ENCODE results near the gene SRI. TPM values are rescaled to one million over a fixed set of nuclear protein-coding genes. Genes with fewer than 3 reads are reported as not detected.

Gene SRI
- total RNA-seq, 1 donor from 2014 or later, result 114 TPM

- TF ChIP-seq CTCF (IDR thresholded peaks at IDR 0.05; ENCODE audit: insufficient read depth, low read length, severe bottlenecking), result no peak
- H3K36me3 ChIP-seq (ENCODE audit: control insufficient read depth, insufficient read depth, low read length), result peaks cover 7% of the 10 kb centered on the region
- no peak for FAIRE-seq
- H3K27me3 ChIP-seq (ENCODE audit: control insufficient read depth, insufficient read depth, low read length), result no peaks in the 10 kb centered on the region
- DNase-seq (ENCODE audit: low read depth), result peak; percentile 50
- peak overlapping the region; percentile 97 for H3K4me3 ChIP-seq (ENCODE audit: low read depth, low read length)
These were observed 817 bp downstream of the SRI start for GRCh38 chr7:88218836-88219605.

- H3K27me3 ChIP-seq (ENCODE audit: control insufficient read depth, insufficient read depth, low read length), result no peaks in the 10 kb centered on the region
- no peak for DNase-seq (ENCODE audit: low read depth)
- TF ChIP-seq CTCF (IDR thresholded peaks at IDR 0.05; ENCODE audit: insufficient read depth, low read length, severe bottlenecking), result no peak
- peak overlapping the region; percentile 97 for H3K4me3 ChIP-seq (ENCODE audit: low read depth, low read length)
- peaks cover 8% of the 10 kb centered on the region for H3K36me3 ChIP-seq (ENCODE audit: control insufficient read depth, insufficient read depth, low read length)
- FAIRE-seq, result no peak
These were observed 1.5 kb downstream of the SRI start for GRCh38 chr7:88218429-88218745.

GRCh38 chr7:88217675-88218428, 2.0 kb downstream of the SRI start:
- DNase-seq (ENCODE audit: low read depth), result no peak
- Histone ChIP-seq H3K4me3 (ENCODE audit: low read depth, low read length) (no peak overlapping the region), H3K27me3 (ENCODE audit: control insufficient read depth, insufficient read depth, low read length) (no peaks in the 10 kb centered on the region), H3K36me3 (ENCODE audit: control insufficient read depth, insufficient read depth, low read length) (peaks cover 8% of the 10 kb centered on the region)
- no peak for FAIRE-seq
- TF ChIP-seq CTCF (IDR thresholded peaks at IDR 0.05; ENCODE audit: insufficient read depth, low read length, severe bottlenecking), result no peak

GRCh38 chr7:88216276-88216675, 3.6 kb downstream of the SRI start:
- Histone ChIP-seq H3K27me3 (ENCODE audit: control insufficient read depth, insufficient read depth, low read length) (no peaks in the 10 kb centered on the region), H3K36me3 (ENCODE audit: control insufficient read depth, insufficient read depth, low read length) (peaks cover 11% of the 10 kb centered on the region), H3K4me3 (ENCODE audit: low read depth, low read length) (no peak overlapping the region)
- DNase-seq (ENCODE audit: low read depth), result no peak
- FAIRE-seq, result no peak
- no peak for TF ChIP-seq CTCF (IDR thresholded peaks at IDR 0.05; ENCODE audit: insufficient read depth, low read length, severe bottlenecking)

GRCh38 chr7:88215295-88215694, 4.5 kb downstream of the SRI start:
- Histone ChIP-seq H3K4me3 (ENCODE audit: low read depth, low read length) (no peak overlapping the region), H3K36me3 (ENCODE audit: control insufficient read depth, insufficient read depth, low read length) (peaks cover 11% of the 10 kb centered on the region), H3K27me3 (ENCODE audit: control insufficient read depth, insufficient read depth, low read length) (no peaks in the 10 kb centered on the region)
- no peak for TF ChIP-seq CTCF (IDR thresholded peaks at IDR 0.05; ENCODE audit: insufficient read depth, low read length, severe bottlenecking)
- DNase-seq (ENCODE audit: low read depth), result no peak
- no peak for FAIRE-seq

All from bronchial epithelial cell (primary cell).